KOPT-K1 (cell line): ENCODE results near the gene CROT.
A peak's percentile ranks its signal among the peaks of the same experiment; 100 is the strongest.
"Not testable (repeated sequence)": the region's sequence is repeated elsewhere in the genome, so short reads cannot be mapped to it uniquely, and the experiment has no call there.

Experiments used
- H3K27ac ChIP-seq: fragments of 200-600 bp; sonication (generic); 2 replicates; pipeline ENCODE4 v1.5.1; 2016; ENCODE audit warnings: antibody characterized with exemption, mild to moderate bottlenecking, low read depth, low read length; ENCODE audit not compliant: poor library complexity, severe bottlenecking
- H3K36me3 ChIP-seq: fragments of 200-600 bp; sonication (generic); 2 replicates; pipeline ENCODE4 v1.5.1; 2017; ENCODE audit warnings: antibody characterized with exemption, mild to moderate bottlenecking, low read length, moderate library complexity; ENCODE audit not compliant: insufficient read depth
- H3K9me3 ChIP-seq: fragments of 200-600 bp; sonication (generic); 2 replicates; pipeline ENCODE4 v1.5.1; 2017; ENCODE audit warnings: antibody characterized with exemption, low read length, mild to moderate bottlenecking; ENCODE audit not compliant: insufficient read depth, poor library complexity, severe bottlenecking

CROT gene, protein sequence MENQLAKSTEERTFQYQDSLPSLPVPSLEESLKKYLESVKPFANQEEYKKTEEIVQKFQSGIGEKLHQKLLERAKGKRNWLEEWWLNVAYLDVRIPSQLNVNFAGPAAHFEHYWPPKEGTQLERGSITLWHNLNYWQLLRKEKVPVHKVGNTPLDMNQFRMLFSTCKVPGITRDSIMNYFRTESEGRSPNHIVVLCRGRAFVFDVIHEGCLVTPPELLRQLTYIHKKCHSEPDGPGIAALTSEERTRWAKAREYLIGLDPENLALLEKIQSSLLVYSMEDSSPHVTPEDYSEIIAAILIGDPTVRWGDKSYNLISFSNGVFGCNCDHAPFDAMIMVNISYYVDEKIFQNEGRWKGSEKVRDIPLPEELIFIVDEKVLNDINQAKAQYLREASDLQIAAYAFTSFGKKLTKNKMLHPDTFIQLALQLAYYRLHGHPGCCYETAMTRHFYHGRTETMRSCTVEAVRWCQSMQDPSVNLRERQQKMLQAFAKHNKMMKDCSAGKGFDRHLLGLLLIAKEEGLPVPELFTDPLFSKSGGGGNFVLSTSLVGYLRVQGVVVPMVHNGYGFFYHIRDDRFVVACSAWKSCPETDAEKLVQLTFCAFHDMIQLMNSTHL

GRCh38 chr7:87345166-87345927 is at the start of gene CROT:
CROT (plus strand) TSS chr7:87345664; CDS start chr7:87349069, 3,405 bp downstream.
- peaks cover 28% of the 10 kb centered on the region for H3K36me3 ChIP-seq
- no peaks in the 10 kb centered on the region for H3K9me3 ChIP-seq
- H3K27ac ChIP-seq = peak within 1 kb of the TSS; percentile 69

DNA sequence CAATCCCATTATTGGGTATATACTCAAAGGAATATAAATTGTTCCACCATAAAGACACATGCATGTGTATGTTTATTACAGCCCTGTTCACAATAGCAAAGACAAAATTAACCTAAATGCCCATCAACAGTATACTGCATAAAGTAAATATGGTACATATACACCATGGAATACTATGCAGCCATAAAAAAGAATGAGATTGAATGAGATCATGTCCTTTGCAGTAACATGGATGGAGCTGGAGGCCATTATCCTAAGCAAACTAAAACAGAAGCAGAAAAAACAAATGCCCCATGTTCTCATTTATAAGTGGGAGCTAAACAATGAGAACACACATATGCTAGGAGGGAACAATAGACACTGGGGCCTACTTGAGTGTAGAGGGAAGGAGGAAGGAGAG is 44.7 kb upstream of the CROT start:
- Histone ChIP-seq H3K9me3 (peaks cover 8% of the 10 kb centered on the region), H3K36me3 (no peaks in the 10 kb centered on the region), H3K27ac (no peak overlapping the region)

DNA sequence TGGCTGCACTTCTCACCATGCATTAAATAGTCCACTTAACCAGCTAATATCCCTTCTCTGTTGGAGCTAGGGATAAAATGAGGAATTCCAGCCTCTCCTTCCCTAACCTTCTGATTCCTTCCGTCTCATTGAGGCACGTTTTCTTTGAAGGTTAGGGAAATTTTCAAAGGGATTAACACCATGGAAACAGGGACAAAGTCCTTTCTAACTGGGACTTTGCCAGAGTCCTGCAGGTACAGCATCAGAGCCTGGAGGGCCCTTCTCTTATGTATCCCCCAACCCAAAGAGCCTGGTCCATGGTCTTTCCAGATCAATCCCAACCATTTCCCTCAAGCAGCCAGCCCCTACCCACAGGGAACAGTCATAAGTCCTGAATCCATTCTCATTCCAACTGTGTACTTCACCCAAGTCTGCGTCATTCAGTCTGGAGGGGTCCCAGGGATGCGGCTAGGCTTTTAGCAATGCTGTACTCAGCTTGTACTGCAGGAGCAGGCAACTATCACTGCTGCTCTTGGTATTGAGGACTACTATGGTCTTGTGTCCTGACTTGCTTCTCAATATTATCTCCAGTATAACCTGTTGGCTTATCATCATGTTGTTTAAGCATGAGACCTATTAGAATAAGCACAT is 34.6 kb upstream of the CROT start:
- H3K36me3 ChIP-seq = no peaks in the 10 kb centered on the region

GRCh38 chr7:87312215-87312865 is 33.1 kb upstream of the CROT start:
- Histone ChIP-seq H3K9me3 (no peaks in the 10 kb centered on the region), H3K27ac (no peak overlapping the region), H3K36me3 (no peaks in the 10 kb centered on the region)

More for the DNA sequence above, 34.6 kb upstream of the CROT start:
- Histone ChIP-seq H3K27ac (no peak overlapping the region), H3K9me3 (no peaks in the 10 kb centered on the region)

GRCh38 chr7:87316097-87316700 is 29.3 kb upstream of the CROT start:
- no peaks in the 10 kb centered on the region for H3K36me3 ChIP-seq
- no peaks in the 10 kb centered on the region for H3K9me3 ChIP-seq
- no peak overlapping the region for H3K27ac ChIP-seq

DNA sequence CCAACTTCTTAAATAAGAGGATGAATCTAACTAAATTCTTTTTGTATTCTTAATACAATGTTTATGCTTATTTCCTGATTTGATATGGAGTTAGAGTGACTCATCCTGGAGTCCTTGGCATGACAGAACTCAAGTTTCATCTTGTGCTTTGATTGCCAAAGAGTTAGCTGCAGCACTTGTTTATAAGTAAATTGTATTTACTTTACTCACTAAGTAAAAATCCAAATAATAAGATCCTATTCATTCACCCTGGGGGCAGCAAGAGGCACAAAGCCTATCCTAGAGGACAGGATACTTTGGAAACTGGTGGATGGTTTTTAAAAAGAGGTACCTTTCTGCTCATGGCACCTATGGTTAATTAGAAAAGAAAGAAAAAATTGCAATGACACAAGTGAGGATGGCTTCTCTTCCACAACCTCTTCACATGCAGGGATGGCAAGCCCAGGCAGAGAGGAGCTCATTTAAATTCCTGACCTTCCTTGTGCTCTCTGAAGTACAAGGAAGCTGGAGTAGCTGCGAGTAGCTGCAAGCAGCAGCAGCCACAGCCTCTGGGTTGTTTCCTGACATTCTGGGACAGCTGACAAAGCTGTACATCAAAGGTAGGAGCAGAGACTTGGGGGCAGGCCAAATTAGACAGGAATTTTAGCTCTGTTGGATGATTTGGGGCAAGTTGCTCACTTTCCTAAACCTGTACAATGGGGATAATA is 28.5 kb upstream of the CROT start:
- H3K36me3 ChIP-seq = no peaks in the 10 kb centered on the region
- H3K9me3 ChIP-seq = no peaks in the 10 kb centered on the region
- no peak overlapping the region for H3K27ac ChIP-seq

- no peak overlapping the region for H3K27ac ChIP-seq
- no peaks in the 10 kb centered on the region for H3K36me3 ChIP-seq
- H3K9me3 ChIP-seq = peaks cover 4% of the 10 kb centered on the region
Measured at GRCh38 chr7:87317691-87318245, 27.7 kb upstream of the CROT start.

DNA sequence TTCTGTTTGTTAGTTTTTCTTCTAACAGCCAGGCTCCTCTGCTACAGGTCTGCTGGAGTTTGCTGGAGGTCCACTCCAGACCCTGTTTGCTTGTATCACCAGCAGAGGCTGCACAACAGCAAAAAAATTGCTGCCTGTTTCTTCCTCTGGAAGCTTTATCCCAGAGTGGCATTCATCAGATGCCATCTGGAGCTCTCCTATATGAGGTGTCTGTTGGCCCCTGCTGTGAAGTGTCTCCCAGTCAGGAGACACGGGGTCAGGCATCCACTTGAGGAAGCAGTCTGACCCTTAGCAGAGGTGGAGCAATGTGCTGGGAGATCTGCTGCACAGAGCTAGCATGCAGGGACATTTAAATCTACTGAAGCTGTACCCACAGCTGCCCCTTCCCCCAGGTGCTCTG is 26.7 kb upstream of the CROT start:
- no peak overlapping the region for H3K27ac ChIP-seq
- H3K9me3 ChIP-seq = peaks cover 13% of the 10 kb centered on the region
- no peaks in the 10 kb centered on the region for H3K36me3 ChIP-seq

DNA sequence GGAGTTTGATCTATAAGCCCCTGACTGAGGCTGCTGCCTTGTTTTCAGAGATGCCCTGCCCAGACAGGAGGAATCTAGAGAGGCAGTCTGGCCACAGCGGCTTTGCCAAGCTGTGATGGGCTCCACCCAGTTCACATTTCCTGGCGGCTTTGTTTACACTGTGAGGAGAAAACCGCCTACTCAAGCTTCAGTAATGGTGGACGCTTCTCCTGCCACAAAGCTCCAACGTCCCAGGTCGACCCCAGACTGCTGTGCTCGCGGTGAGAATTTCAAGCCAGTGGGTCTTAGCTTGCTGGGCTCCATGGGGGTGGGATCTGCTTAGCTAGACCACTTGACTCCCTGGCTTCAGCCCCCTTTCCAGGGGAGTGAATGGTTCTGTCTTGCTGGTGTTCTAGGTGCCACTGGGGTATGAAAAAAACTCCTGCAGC is 26.3 kb upstream of the CROT start:
- H3K27ac ChIP-seq, H3K36me3 ChIP-seq: not testable (repeated sequence)
- peaks cover 16% of the 10 kb centered on the region for H3K9me3 ChIP-seq

GRCh38 chr7:87322912-87323311 is 22.6 kb upstream of the CROT start:
- no peak overlapping the region for H3K27ac ChIP-seq
- H3K9me3 ChIP-seq = peaks cover 44% of the 10 kb centered on the region
- H3K36me3 ChIP-seq = no peaks in the 10 kb centered on the region

- Histone ChIP-seq H3K9me3 (peaks cover 72% of the 10 kb centered on the region), H3K27ac (no peak overlapping the region), H3K36me3 (peaks cover 4% of the 10 kb centered on the region; the same call in 1 of the 2 replicates)
Measured at GRCh38 chr7:87325576-87326370, 19.7 kb upstream of the CROT start.

GRCh38 chr7:87328281-87328680 is 17.2 kb upstream of the CROT start:
- Histone ChIP-seq H3K36me3 (peaks cover 4% of the 10 kb centered on the region; the same call in 1 of the 2 replicates), H3K9me3 (peaks cover 67% of the 10 kb centered on the region), H3K27ac (no peak overlapping the region)

DNA sequence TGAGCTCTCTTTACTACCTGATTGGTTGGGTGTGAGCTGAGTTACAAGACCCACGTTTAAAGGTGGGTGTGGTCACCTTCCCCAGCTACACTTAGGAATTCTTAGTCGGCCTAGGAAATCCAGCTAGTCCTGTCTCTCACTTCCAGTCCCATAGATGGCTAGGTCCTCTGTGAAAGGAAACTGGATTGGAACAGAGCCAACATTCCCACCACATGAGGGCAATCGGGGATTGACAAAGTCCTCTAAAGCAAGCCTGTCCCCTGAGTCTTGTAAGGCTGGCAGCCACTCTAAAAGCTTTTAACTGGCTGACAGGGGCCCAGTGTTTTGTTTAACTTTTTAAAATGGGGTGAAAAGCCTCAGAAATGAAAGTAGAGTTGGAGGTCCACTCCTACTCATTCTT is 15.1 kb upstream of the CROT start:
- Histone ChIP-seq H3K36me3 (peaks cover 4% of the 10 kb centered on the region; the same call in 1 of the 2 replicates), H3K27ac (peak overlapping the region; percentile 19), H3K9me3 (peaks cover 67% of the 10 kb centered on the region)
